ENCODE results near the gene BGN.
A peak's percentile ranks its signal among the peaks of the same experiment; 100 is the strongest.

Gene BGN

GRCh38 chrX:153504445-153505016 is 9.8 kb downstream of the BGN start:
- DNase-seq (ENCODE audit: low read depth, low spot score) = no peak

GRCh38 chrX:153505361-153505760 is 10.6 kb downstream of the BGN start:
- no peak for DNase-seq (ENCODE audit: low read depth, low spot score)

GRCh38 chrX:153507484-153508178 is 12.9 kb downstream of the BGN start:
- peak; percentile 72 for DNase-seq (ENCODE audit: low read depth, low spot score)

- DNase-seq (ENCODE audit: low read depth, low spot score) = no peak
Measured at GRCh38 chrX:153509592-153509991, 14.8 kb downstream of the BGN start.

GRCh38 chrX:153510383-153510782 is 15.6 kb downstream of the BGN start:
- DNase-seq (ENCODE audit: low read depth, low spot score) = no peak

- no peak for DNase-seq (ENCODE audit: low read depth, low spot score)
Measured at GRCh38 chrX:153511784-153512500, 17.2 kb downstream of the BGN start.

GRCh38 chrX:153512501-153512893 is 17.7 kb downstream of the BGN start:
- DNase-seq (ENCODE audit: low read depth, low spot score) = no peak

- DNase-seq (ENCODE audit: low read depth, low spot score) = no peak
Measured at GRCh38 chrX:153513265-153513664, 18.5 kb downstream of the BGN start.

- no peak for DNase-seq (ENCODE audit: low read depth, low spot score)
Measured at GRCh38 chrX:153514259-153514658, 19.5 kb downstream of the BGN start.

GRCh38 chrX:153515435-153515834 is 20.7 kb downstream of the BGN start:
- no peak for DNase-seq (ENCODE audit: low read depth, low spot score)

GRCh38 chrX:153516073-153516472 is 21.3 kb downstream of the BGN start:
- no peak for DNase-seq (ENCODE audit: low read depth, low spot score)

- DNase-seq (ENCODE audit: low read depth, low spot score) = no peak
Measured at GRCh38 chrX:153517423-153517822, 22.6 kb downstream of the BGN start, which contains the start of gene ATP2B3. ATP2B3 (plus strand) TSS chrX:153517642; CDS start chrX:153536248, 18,606 bp downstream.

GRCh38 chrX:153517946-153518834 is 23.4 kb downstream of the BGN start:
- no peak for DNase-seq (ENCODE audit: low read depth, low spot score)

- no peak for DNase-seq (ENCODE audit: low read depth, low spot score)
Measured at GRCh38 chrX:153519569-153520286, 24.9 kb downstream of the BGN start.

- no peak for DNase-seq (ENCODE audit: low read depth, low spot score)
Measured at GRCh38 chrX:153520287-153520917, 25.6 kb downstream of the BGN start.

GRCh38 chrX:153521034-153521433 is 26.3 kb downstream of the BGN start:
- DNase-seq (ENCODE audit: low read depth, low spot score) = no peak

GRCh38 chrX:153522259-153522658 is 27.5 kb downstream of the BGN start:
- no peak for DNase-seq (ENCODE audit: low read depth, low spot score)

- DNase-seq (ENCODE audit: low read depth, low spot score) = no peak
Measured at GRCh38 chrX:153523269-153523668, 28.5 kb downstream of the BGN start.

- no peak for DNase-seq (ENCODE audit: low read depth, low spot score)
Measured at GRCh38 chrX:153524234-153524633, 29.5 kb downstream of the BGN start.

- DNase-seq (ENCODE audit: low read depth, low spot score) = no peak
Measured at GRCh38 chrX:153525451-153525850, 30.7 kb downstream of the BGN start.

GRCh38 chrX:153526042-153526441 is 31.3 kb downstream of the BGN start:
- no peak for DNase-seq (ENCODE audit: low read depth, low spot score)
